ENCODE data around the gene SLC15A3.
A peak's percentile ranks its signal among the peaks of the same experiment; 100 is the strongest.

Gene SLC15A3

DNA sequence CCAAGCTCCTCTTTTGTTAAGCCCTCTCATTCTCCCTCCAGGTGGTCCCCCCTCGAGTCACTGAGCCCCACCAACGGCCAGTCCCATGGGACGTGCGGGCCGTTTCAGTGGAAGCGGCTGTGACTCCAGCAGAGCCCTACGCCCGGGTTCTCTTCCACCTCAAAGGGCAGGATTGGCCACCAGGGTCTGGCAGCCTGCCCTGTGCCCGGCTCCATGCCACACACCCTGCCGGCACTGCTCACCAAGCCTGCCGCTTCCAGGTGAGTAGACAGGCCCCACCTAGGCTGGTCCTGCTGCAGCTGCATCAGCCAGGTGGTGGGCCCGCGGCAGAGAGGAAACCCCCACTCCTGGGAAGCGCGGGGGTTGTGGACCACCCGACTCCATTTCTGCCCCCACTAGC, 24.4 kb downstream of the SLC15A3 start:
- DNase-seq: no peak

DNA sequence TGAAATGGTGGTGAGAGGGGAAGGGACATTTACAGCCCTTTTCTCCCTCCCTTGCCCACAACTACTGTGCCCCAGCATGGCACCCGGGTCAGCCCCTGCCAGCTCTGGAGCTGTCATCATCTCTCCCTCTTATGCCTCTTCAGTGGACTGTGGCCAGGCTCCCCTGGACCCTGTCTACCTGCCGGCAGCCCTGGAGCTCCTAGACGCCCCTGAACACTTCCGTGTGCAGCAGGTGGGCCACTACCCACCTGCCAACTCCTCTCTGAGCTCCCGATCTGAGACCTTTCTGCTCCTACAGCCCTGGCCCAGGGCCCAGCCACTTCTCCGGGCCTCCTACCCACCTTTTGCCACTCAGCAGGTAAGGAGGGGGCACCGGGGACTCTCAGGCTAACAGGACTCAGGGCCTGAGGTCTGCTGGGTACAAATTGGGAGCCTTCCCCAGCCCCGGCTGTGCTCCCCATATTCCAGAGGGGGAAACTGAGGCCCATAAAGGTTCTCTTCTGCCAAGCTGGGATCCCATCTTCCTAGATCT, 24.8 kb downstream of the SLC15A3 start:
- DNase-seq: no peak

DNA sequence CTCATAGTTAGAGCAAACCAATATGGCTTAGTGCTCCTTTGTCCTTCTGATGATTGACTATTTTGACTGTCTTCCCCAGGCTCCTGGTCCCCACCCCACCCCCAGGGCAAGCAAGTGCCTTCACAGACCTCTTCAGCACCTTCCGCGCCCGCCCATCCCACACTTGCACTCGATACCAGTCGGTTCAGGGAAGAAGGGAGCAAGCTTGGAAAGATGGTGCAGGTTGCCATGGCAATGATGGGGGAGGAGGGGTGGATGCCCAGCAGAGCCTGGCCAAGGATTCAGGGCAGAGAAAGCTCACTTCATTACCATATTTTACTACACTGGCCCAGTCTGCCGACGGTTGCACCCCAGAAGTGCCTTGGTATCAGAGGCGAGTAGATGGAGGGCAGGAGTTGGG, 25.5 kb downstream of the SLC15A3 start:
- no peak for DNase-seq

DNA sequence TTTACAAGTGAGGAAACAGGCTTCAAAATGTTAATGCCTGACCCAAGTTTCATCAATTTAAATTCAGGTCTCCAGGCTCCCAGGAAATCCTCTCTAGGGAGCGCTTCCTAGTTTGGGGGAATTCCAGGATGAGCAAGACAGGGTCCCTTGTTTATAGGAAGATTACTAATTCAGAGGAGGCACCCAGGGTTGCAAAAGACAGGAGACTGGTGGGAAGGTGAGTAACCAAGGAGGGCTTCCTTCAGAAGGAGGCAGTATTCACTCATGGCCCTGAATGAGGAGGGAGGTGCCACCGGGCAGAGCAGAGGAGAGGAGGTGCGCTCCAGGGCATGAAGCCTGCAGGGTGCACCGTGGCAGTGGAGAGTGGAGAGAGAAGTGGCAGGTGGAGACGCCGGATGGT, 26.1 kb downstream of the SLC15A3 start:
- DNase-seq: no peak

DNA sequence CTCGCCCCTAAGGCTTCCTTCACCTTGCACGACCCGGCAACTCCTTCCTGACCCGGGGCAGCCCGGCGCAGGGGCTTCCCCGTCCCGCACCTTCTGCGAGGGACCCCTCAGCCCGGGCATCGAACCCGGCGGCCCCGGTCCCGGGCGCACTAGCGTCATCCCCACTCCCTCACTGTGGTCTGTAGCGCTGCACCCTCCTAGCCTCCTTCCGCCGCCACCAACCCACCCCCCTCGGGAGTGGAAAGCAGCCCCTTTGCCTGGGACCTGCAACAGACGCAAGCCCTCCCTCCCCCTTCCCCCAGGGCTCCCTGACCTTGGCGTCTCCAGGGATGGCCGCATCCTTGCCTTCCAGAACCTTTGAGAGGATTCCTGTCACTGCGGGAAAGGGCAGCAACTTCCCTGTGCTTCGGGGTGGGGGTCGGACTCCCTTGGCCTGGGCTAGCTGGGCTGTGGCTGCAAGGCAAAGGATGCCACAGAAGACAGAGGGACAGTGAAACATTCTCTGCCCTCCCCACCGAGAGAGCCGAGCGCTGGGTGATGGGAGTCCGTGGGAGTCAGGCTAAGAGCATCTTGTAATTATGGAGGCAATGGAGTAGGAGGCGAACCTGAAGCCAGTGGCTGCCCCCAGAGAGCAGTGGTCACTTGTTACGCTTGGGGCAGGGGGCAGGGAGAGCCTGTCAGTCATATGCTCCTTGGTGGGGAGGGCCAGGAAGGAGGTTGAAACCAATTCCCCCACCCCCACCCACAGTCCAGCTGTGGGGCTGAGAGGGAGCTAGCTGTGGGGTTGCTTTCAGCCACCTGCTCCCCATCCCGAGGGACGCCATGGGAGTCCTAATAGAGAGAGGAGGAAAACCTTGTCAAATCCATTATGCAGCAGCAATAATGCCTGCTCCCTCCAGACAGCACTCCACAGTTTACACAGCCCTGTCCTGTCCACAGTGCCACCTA, 26.8 kb downstream of the SLC15A3 start:
- peak; percentile 31 for DNase-seq

DNA sequence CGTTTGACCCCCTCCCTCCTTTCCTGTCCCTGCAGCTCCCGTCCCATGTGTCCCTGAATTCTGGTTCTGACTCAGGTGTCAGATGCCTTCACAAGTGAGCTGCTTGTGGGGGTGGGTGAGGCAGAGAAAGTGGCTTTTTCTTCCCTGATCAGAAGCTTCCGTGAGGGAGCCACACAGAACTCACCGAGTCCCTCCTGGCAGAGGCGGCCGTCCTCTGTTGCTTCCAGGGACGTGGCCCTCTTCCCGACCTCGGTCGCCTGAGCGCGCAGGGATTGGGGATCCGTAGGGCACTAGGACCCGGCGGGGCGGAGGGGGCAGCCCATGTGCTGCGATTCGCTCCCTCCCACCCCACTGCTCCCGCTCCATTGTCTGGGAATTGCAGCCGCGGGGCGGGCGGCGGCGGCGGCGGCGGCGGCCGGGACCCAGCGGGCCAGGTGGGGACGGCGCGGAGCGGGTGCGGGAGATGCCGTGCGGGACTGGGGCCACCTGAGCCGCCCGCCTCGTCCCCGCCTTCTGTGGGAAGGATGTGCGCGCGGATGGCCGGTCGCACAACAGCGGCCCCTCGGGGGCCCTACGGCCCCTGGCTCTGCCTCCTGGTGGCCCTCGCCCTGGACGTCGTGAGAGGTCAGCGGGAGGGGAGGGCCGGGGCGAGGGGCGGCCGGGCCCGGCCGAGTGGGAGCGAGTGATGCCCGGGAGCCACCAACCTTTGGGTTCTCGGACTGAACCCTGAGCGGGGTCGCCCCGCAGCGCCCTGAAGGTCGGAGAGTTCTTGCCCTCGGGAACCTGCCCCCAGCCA, 27.7 kb downstream of the SLC15A3 start, which contains the start of gene TMEM132A:
TSS of gene TMEM132A (plus strand) at position 351 of the 796 bp plus-strand sequence. CDS start at position 525, 174 bp downstream.
- peak; percentile 46 for DNase-seq

DNA sequence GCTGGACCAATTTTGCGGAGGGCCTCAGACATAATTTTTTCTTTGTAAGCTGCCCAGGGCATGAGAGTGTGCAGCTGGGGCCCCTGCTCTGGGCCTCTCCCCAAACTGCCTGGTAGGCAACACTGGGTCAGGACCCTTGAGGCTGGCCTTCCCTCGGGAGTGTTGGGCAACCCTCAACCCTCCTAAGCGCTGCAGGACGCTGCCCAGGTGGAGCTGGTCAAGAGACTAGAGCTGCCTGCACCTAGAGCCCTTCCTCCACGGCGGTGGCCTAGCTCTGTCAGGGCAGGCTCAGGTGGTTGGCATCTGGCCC, 28.2 kb downstream of the SLC15A3 start:
- no peak for DNase-seq

DNA sequence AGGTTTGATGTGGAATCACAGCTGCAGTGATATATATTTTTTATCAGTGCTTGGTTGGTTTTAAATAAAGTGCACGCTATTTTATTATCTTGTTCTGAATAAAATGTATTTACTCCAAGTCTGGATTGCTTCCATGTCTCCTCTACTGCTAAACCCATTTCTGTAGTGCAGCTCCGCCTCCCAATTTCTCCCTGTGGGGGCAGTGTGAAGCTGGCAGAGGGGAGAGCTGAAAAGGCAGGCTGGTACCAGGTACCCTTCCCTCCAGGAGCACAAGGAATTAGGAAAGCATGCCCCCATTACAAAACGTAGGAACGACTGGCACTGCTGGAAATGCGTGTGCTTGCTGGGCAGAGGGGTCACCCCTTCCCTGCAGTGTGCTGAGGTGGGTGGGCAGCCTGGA, 28.6 kb downstream of the SLC15A3 start:
- DNase-seq: no peak

DNA sequence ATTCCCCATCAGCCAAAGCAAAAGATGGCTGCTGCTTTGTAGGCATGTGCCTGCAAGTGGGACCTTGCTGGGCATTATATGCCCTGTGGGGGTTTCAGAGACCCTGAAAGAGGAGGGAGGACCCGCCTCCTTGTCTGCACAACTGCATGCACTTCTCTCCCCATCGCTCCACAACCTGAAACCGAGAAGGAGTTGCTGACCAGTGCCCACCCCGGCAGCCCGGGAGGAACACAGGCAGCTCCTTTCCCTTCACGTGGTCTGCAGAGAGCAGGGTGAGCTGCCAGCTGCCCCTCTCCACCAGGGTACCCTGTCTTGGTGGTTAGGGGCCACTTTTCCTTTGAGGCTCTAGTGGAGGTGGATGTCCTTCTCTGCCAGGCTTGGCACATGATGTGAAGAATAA, 29.1 kb downstream of the SLC15A3 start:
- no peak for DNase-seq

DNA sequence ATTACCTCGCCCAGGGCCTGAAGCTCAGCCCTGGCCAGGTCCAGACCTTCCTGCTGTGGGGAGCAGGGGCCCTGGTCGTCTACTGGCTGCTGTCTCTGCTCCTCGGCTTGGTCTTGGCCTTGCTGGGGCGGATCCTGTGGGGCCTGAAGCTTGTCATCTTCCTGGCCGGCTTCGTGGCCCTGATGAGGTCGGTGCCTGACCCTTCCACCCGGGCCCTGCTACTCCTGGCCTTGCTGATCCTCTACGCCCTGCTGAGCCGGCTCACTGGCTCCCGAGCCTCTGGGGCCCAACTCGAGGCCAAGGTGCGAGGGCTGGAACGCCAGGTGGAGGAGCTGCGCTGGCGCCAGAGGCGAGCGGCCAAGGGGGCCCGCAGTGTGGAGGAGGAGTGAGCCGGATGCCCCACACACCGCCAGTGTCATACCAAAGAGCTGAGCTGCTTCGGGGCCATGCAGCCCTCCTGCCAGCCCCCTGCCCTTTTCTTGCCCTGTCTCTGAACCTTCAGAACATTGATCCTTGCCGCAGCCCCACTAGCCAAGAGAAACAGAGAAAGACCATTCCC, 30.1 kb downstream of the SLC15A3 start:
- no peak for DNase-seq

DNA sequence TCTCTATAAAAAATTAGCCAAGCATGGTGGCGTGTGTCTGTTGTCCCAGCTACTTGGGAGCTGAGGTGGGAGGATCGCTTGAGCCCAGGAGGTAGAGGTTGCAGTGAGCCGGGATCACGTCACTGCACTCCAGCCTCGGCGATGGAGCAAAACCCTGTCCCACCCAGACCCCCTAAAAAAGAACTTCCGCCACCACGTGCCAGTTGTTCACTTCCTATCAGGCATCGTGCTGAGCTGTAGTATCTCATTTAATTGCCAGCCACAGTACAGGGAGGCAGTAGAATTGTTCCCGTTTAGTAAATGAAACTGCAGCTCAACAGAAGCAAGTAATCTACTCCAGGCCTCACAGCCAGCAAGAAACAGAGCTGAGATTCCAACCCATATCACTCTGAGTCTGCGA, 30.7 kb downstream of the SLC15A3 start:
- DNase-seq: no peak

DNA sequence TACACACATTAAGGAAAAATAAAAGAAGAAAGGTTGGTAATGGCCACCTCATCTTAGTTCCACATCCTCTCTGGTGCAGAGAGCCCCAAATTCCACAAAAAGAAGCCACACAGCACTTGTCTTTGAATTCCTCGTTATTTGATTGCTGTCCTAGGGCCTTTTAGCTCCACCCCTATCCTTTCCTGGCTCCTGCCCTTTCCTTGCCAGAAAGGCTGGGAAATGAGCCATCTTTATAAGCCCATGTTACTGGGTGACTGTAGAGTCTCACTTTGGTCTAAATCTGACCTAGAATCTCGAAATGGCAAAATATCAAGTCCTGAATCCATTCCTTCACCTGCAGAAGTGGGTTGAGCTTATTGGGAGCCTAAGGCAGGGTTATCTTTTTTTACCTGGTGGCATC, 32.0 kb downstream of the SLC15A3 start:
- DNase-seq: no peak

DNA sequence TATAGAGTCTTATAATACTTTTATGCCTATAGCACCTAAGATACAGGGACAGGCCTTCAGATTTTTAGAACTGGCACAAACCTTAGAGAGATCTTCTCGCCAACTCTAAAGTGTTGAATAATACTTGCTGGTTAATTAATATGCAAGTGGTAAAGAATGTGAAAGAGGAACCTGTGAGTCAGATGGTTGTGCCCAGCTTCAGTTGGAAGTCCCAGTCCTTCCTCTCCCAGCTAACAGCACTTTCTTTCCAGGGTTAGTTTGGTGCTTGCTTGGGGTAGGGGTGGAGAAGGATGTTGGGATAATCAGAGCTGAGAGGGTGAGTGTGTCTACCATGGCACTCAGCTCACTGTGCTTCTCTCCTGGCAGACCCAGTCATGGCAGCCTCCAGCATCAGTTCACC, 32.7 kb downstream of the SLC15A3 start:
- no peak for DNase-seq

DNA sequence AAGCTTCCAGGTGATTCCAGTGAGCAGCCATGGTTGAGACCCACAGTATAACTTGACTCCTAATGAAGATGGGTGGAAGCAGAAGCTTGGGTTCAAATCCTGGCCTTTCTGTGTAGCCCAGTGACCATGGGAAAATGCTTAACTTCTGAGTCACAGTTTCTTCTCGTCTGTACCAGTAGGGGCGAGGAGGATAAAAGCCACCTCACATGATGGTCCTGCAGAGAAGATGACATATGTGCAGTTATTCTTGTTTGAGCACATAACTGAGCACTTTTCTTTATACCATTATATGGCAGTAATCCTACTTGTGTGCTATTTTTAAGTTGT, 33.1 kb downstream of the SLC15A3 start:
- DNase-seq: no peak

DNA sequence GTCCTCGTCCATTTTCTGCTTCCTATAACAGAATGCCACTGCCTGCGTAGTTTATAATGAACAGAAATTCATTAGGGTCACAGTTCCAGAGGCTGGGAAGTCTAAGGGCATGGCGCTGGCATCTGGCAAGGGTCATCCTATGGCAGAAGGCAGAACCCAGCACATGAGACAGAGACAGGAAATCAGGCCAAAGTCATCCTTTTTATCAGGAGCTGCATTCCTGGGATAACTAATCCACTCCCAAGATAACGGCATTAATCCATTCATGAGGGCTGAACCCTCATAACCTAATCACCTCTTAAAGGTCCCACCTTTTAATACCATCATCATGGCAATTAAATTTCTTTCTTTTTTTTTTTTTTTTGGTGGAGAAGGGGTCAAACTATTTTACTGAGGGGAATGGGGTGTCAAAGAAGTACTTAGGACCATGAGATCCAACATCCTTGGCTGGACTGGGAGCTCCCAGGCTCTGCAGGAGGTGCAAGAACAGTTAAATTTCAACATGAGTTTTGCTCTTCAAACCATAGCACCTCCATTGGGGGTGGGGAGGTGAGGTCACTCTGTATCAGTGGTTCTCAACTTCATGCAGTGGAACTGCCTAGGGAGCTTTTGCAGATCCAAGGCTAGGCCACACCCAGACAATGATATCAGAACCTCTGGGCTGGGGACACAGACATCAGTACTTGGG, 33.6 kb downstream of the SLC15A3 start:
- DNase-seq: no peak

DNA sequence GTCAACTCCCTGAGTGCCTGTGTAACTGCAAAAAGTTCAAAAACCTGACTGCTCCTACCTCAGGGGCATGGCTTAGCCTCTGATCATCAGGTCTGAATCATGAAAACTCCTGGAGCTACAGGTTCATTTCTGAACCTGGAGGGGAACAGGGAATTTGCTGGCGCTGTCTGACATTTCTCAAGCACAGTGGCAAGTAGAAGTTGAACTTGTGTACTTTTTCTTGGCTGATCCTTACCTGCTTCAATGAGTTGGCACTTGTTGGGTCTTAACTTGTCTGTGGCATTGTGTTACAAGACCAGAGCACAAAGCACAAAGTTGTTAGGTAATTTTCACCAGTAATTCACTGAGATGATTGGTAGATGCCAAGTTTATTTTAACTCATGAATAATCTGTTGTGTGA, 34.7 kb downstream of the SLC15A3 start:
- DNase-seq: no peak

DNA sequence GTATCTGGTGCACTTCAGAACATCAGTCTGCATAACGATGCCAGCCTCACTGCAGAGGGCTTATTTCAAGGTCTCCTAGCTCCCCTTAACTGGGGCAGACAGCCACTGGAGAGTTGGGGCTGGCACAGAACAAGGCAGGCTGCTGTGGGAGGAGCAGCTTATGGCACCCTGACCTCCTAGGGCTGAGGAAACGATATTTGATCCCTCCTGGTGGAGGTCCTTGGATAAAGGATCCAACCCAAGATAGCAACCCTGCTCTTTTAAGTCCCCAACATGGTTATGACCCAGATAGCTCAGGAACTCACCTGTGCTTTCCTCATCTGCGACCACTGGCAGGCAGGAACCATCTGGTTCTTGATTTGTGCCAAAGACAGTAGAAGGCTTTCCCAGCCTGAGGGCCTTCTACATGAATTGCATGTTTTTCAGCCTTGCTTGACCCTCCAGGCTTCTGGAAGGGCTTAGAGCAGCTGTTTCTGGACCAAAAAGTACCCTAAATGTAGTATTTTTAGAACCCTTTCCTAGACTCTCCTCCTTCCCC, 35.2 kb downstream of the SLC15A3 start:
- DNase-seq: no peak

DNA sequence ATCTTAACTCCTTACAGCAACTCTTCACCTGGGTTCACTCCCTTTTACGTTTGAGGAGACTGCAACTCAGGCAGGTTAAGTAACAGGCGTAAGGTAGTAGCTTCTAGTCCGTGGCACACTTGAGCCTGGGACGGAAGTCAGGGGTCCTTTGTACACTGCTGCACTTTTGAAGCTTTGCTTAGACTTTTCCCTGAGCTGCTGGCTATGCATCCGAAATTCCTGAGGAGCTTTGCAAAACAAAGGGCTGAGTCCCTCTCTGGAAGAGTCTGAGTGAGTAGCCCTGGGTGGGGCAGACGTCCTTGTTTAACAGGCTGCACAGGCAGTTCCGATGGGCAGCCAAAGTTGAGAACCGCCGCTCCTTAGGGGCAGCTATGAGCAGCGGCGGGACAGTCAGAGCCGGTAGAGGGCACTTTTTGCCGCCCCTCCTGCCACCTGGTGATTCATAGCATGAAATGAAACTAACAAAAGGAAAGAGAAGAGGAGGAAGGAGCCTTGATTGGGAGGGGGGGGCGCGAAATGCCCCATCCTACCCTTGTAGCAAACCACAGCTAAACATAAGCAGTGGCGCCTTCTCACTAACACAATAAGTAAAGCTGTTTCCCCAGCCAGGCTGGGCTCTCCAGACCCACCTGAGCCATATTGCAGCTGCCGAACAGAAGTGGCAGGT, 36.6 kb downstream of the SLC15A3 start:
- peak; percentile 78 for DNase-seq

DNA sequence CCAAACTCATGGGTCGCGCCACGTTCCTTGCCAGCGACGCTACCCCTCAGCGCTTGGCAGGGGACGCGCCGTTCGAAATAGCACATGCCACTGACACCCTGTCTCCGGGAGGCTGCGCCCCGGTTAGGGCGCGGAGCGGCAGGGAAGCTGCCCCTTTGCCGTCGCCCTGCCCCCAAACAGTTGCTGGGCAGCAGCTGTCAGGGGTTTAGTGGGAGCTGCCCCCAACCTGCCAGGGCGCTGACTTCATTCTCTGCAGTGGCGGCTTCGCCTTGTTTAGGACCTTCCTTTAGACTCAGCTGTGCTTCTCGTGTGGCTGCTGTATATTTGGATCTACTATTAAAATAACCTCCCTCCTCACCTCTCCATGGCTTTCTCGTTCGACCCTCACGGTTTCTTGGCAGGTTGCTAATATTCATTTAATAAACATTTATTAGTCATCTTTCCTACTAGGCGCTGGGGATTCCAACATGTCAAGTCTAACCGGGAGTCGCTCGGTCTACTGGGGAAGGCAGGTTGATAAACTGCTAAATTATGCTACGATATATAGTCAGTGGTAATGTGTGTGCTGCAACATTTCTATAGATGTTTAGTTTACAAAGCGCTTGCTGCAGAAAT, 37.2 kb downstream of the SLC15A3 start:
- DNase-seq: peak; percentile 56

DNA sequence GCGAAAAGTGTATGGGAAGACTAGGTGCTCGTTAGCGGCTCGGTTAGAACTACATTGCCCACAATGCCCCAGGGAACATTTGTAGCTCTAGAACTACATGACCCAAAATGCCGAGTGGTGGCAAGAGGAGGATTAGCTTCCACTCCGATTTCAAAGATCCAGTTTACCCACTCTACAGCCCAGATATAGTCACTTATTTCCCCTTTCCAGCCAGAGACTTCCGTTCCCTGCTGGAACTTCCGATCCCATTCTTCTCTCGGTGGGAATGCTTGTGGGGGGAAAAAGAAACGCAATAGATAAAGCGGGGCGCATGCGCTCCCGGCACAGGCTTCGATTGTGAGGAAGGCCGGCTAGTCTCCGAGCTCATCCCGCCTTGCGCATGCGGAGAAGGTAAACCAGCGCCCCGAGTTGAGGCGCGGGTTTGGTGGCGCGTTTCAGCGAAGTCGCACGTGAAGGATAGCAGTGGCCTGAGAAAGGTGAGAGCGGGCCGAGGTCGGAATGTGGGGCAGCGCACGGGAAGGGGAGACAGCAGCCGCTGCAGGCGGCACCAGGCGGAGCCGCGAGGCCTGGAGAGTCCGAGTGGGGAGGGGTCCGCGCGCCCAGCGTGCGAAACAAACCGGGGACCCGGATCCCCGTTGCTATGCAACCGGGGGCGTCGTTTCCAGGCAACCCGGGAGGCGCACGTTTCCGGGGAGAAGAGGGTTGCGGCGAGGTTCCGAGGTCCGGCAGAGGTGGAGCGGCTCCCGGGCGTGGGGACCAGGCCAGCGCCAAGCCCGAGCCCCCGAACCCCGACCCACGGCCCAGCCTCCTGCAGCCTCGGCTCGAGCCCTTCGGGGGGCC, 38.0 kb downstream of the SLC15A3 start, which contains the start of gene TMEM109:
TSS of gene TMEM109 (plus strand) at position 366 of the 840 bp plus-strand sequence. CDS start 5,536 bp downstream, outside the sequence.
- DNase-seq: peak; percentile 90
